ENCODE measurements around the gene PLS3. TPM values are rescaled to one million over a fixed set of nuclear protein-coding genes. Genes with fewer than 3 reads are reported as not detected.

PLS3 gene
- polyA plus RNA-seq, 1 donor from 2014 or later: 3.8 TPM

DNA sequence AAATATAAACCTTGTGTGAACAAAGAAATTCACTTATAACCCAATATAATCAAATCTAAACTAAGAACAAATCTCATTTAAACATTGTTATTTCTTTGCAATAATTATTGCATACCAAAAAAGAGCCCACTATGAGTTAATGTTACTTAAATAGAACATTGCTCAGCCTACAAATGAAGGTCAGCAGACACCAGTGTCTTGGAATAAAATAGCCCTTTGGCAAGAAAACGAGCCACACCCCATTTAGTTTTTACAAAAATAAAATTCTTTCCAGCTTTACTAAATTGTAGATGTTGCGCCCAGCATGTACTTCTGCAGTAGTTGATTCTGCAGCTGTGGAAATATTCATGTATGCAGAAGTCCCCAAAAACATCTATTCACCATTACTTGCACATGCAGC, 12.2 kb downstream of the PLS3 start:
- Histone ChIP-seq H3K27me3 (ENCODE audit: insufficient read depth, low read depth, low read length) (no peaks in the 10 kb centered on the region), H3F3A (ENCODE audit: insufficient read depth, low read length, poor library complexity, severe bottlenecking) (no peaks in the 10 kb centered on the region), H3K4me2 (ENCODE audit: low read length) (no peak overlapping the region), H3K9me2 (ENCODE audit: insufficient read depth, low read length) (no peaks in the 10 kb centered on the region), H3K4me3 (ENCODE audit: low read length) (no peak overlapping the region), H2AFZ (ENCODE audit: low read depth, low read length) (no peak overlapping the region), H3K27ac (ENCODE audit: low read length) (no peak overlapping the region), H3K9ac (ENCODE audit: low read length) (no peak overlapping the region), H3K36me3 (ENCODE audit: insufficient read depth, low read length) (no peaks in the 10 kb centered on the region), H4K20me1 (ENCODE audit: insufficient read depth) (no peaks in the 10 kb centered on the region), H3K9me3 (ENCODE audit: low read length) (no peaks in the 10 kb centered on the region), H3K79me2 (replicated peaks; ENCODE audit: insufficient read depth, low read length) (no peaks in the 10 kb centered on the region)
- TF ChIP-seq SMC3 (conservative IDR thresholded peaks at IDR 0.05; ENCODE audit: poor library complexity) (no peak), EZH2 (IDR thresholded peaks at IDR 0.05; ENCODE audit: borderline replicate concordance, insufficient read depth, low read length, poor library complexity, severe bottlenecking) (no peak), MXI1 (conservative IDR thresholded peaks at IDR 0.05; ENCODE audit: poor library complexity, severe bottlenecking) (no peak), RAD21 (conservative IDR thresholded peaks at IDR 0.05) (no peak), TAF1 (IDR thresholded peaks at IDR 0.05; ENCODE audit: low read depth) (no peak), POLR2AphosphoS5 (IDR thresholded peaks at IDR 0.05) (no peak), EP300 (conservative IDR thresholded peaks at IDR 0.05; ENCODE audit: poor library complexity, severe bottlenecking) (no peak)
- TF ChIP-seq, protein P1, sequence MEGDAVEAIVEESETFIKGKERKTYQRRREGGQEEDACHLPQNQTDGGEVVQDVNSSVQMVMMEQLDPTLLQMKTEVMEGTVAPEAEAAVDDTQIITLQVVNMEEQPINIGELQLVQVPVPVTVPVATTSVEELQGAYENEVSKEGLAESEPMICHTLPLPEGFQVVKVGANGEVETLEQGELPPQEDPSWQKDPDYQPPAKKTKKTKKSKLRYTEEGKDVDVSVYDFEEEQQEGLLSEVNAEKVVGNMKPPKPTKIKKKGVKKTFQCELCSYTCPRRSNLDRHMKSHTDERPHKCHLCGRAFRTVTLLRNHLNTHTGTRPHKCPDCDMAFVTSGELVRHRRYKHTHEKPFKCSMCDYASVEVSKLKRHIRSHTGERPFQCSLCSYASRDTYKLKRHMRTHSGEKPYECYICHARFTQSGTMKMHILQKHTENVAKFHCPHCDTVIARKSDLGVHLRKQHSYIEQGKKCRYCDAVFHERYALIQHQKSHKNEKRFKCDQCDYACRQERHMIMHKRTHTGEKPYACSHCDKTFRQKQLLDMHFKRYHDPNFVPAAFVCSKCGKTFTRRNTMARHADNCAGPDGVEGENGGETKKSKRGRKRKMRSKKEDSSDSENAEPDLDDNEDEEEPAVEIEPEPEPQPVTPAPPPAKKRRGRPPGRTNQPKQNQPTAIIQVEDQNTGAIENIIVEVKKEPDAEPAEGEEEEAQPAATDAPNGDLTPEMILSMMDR (IDR thresholded peaks at IDR 0.05; ENCODE audit: poor library complexity, severe bottlenecking): no peak
- TF ChIP-seq, protein P2, sequence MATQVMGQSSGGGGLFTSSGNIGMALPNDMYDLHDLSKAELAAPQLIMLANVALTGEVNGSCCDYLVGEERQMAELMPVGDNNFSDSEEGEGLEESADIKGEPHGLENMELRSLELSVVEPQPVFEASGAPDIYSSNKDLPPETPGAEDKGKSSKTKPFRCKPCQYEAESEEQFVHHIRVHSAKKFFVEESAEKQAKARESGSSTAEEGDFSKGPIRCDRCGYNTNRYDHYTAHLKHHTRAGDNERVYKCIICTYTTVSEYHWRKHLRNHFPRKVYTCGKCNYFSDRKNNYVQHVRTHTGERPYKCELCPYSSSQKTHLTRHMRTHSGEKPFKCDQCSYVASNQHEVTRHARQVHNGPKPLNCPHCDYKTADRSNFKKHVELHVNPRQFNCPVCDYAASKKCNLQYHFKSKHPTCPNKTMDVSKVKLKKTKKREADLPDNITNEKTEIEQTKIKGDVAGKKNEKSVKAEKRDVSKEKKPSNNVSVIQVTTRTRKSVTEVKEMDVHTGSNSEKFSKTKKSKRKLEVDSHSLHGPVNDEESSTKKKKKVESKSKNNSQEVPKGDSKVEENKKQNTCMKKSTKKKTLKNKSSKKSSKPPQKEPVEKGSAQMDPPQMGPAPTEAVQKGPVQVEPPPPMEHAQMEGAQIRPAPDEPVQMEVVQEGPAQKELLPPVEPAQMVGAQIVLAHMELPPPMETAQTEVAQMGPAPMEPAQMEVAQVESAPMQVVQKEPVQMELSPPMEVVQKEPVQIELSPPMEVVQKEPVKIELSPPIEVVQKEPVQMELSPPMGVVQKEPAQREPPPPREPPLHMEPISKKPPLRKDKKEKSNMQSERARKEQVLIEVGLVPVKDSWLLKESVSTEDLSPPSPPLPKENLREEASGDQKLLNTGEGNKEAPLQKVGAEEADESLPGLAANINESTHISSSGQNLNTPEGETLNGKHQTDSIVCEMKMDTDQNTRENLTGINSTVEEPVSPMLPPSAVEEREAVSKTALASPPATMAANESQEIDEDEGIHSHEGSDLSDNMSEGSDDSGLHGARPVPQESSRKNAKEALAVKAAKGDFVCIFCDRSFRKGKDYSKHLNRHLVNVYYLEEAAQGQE (IDR thresholded peaks at IDR 0.05; ENCODE audit: borderline replicate concordance): no peak

DNA sequence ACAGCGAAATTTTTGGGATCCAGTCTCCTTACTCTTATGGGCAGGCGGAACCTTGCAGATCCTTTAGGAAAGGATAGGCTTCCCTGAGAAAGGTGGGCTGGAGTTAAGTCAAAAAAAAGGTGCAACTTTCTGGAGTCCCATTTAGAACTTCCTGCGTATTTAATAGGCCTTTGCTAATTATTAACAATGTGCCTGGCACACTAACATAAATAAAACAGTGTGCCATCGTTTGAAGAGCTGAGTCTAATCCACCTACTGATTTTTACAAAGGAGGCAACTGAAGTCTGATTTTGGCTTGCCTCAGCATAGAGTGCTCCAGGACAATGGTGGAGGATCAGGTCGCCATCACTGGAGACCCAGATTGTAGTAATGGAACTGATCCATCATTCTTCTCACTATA, 15.7 kb downstream of the PLS3 start:
- no peaks in the 10 kb centered on the region for H3K9me2 ChIP-seq (ENCODE audit: insufficient read depth, low read length)
- H2AFZ ChIP-seq (ENCODE audit: low read depth, low read length): no peak overlapping the region

More for the DNA sequence above, 15.7 kb downstream of the PLS3 start:
- Histone ChIP-seq H3K36me3 (ENCODE audit: insufficient read depth, low read length) (no peaks in the 10 kb centered on the region), H3K27me3 (ENCODE audit: insufficient read depth, low read depth, low read length) (no peaks in the 10 kb centered on the region), H3K27ac (ENCODE audit: low read length) (no peak overlapping the region), H3K79me2 (replicated peaks; ENCODE audit: insufficient read depth, low read length) (no peaks in the 10 kb centered on the region), H4K20me1 (ENCODE audit: insufficient read depth) (no peaks in the 10 kb centered on the region), H3F3A (ENCODE audit: insufficient read depth, low read length, poor library complexity, severe bottlenecking) (no peaks in the 10 kb centered on the region), H3K4me2 (ENCODE audit: low read length) (no peak overlapping the region), H3K4me3 (ENCODE audit: low read length) (no peak overlapping the region), H3K9ac (ENCODE audit: low read length) (no peak overlapping the region), H3K9me3 (ENCODE audit: low read length) (no peaks in the 10 kb centered on the region)
- TF ChIP-seq EP300 (conservative IDR thresholded peaks at IDR 0.05; ENCODE audit: poor library complexity, severe bottlenecking) (no peak), MXI1 (conservative IDR thresholded peaks at IDR 0.05; ENCODE audit: poor library complexity, severe bottlenecking) (no peak), EZH2 (IDR thresholded peaks at IDR 0.05; ENCODE audit: borderline replicate concordance, insufficient read depth, low read length, poor library complexity, severe bottlenecking) (no peak), POLR2AphosphoS5 (IDR thresholded peaks at IDR 0.05) (no peak), TAF1 (IDR thresholded peaks at IDR 0.05; ENCODE audit: low read depth) (no peak), RAD21 (conservative IDR thresholded peaks at IDR 0.05) (no peak), SMC3 (conservative IDR thresholded peaks at IDR 0.05; ENCODE audit: poor library complexity) (no peak)
- TF ChIP-seq, protein P1 (IDR thresholded peaks at IDR 0.05; ENCODE audit: poor library complexity, severe bottlenecking): no peak
- TF ChIP-seq, protein P2 (IDR thresholded peaks at IDR 0.05; ENCODE audit: borderline replicate concordance): no peak
